ENCODE data around the gene GNAO1.

The GNAO1 gene

GRCh38 chr16:56350491-56351405 lies 159.5 kb downstream of the GNAO1 start:
- H3K36me3 ChIP-seq (replicated peaks), result no peaks in the 10 kb centered on the region
- no peak for DNase-seq (ENCODE audit: low spot score in 2 of 2)
- in situ Hi-C loops (cut with MboI; ENCODE audit: low sequenced_read_pairs), result no loop called here
- no peaks in the 10 kb centered on the region for H3K4me1 ChIP-seq
- no peaks in the 10 kb centered on the region for H3K9me3 ChIP-seq
- no peaks in the 10 kb centered on the region for H3K27me3 ChIP-seq (ENCODE audit: low read depth)
- no peak overlapping the region for H3K4me3 ChIP-seq

- Histone ChIP-seq H3K9me3 (no peaks in the 10 kb centered on the region), H3K4me1 (peaks cover 6% of the 10 kb centered on the region), H3K36me3 (replicated peaks) (no peaks in the 10 kb centered on the region), H3K4me3 (no peak overlapping the region), H3K27me3 (ENCODE audit: low read depth) (no peaks in the 10 kb centered on the region)
- in situ Hi-C loops (cut with MboI; ENCODE audit: low sequenced_read_pairs), result no loop called here
- DNase-seq (ENCODE audit: low spot score in 2 of 2), result no peak
Observed at GRCh38 chr16:56351481-56351880, 160.2 kb downstream of the GNAO1 start.

- in situ Hi-C loops (cut with MboI; ENCODE audit: low sequenced_read_pairs), result no loop called here
- H3K9me3 ChIP-seq, result no peaks in the 10 kb centered on the region
- no peaks in the 10 kb centered on the region for H3K27me3 ChIP-seq (ENCODE audit: low read depth)
- no peaks in the 10 kb centered on the region for H3K36me3 ChIP-seq (replicated peaks)
- H3K4me3 ChIP-seq, result no peak overlapping the region
- DNase-seq (ENCODE audit: low spot score in 2 of 2), result no peak
- H3K4me1 ChIP-seq, result peaks cover 15% of the 10 kb centered on the region
Observed at GRCh38 chr16:56352351-56353053, 161.2 kb downstream of the GNAO1 start.

GRCh38 chr16:56353054-56353921 lies 162.0 kb downstream of the GNAO1 start:
- H3K4me1 ChIP-seq, result peaks cover 15% of the 10 kb centered on the region
- no peaks in the 10 kb centered on the region for H3K36me3 ChIP-seq (replicated peaks)
- H3K9me3 ChIP-seq, result no peaks in the 10 kb centered on the region
- in situ Hi-C loops (cut with MboI; ENCODE audit: low sequenced_read_pairs), result no loop called here
- DNase-seq (ENCODE audit: low spot score in 2 of 2), result peak in 1 of 2 experiments; percentile 6
- no peak overlapping the region for H3K4me3 ChIP-seq
- no peaks in the 10 kb centered on the region for H3K27me3 ChIP-seq (ENCODE audit: low read depth)

GRCh38 chr16:56354016-56354415 lies 162.7 kb downstream of the GNAO1 start:
- no peaks in the 10 kb centered on the region for H3K9me3 ChIP-seq
- no peak overlapping the region for H3K4me3 ChIP-seq
- peak in 1 of 2 experiments; percentile 5 for DNase-seq (ENCODE audit: low spot score in 2 of 2)
- in situ Hi-C loops (cut with MboI; ENCODE audit: low sequenced_read_pairs), result no loop called here
- H3K4me1 ChIP-seq, result peaks cover 15% of the 10 kb centered on the region
- no peaks in the 10 kb centered on the region for H3K36me3 ChIP-seq (replicated peaks)
- H3K27me3 ChIP-seq (ENCODE audit: low read depth), result no peaks in the 10 kb centered on the region

- Histone ChIP-seq H3K4me3 (no peak overlapping the region), H3K27me3 (ENCODE audit: low read depth) (no peaks in the 10 kb centered on the region), H3K9me3 (no peaks in the 10 kb centered on the region), H3K4me1 (peaks cover 15% of the 10 kb centered on the region), H3K36me3 (replicated peaks) (no peaks in the 10 kb centered on the region)
- peak in 1 of 2 experiments; percentile 2 for DNase-seq (ENCODE audit: low spot score in 2 of 2)
- in situ Hi-C loops (cut with MboI; ENCODE audit: low sequenced_read_pairs), result no loop called here
Observed at GRCh38 chr16:56354746-56355145, 163.5 kb downstream of the GNAO1 start.

- in situ Hi-C loops (cut with MboI; ENCODE audit: low sequenced_read_pairs), result no loop called here
- Histone ChIP-seq H3K27me3 (ENCODE audit: low read depth) (no peaks in the 10 kb centered on the region), H3K36me3 (replicated peaks) (no peaks in the 10 kb centered on the region), H3K4me3 (no peak overlapping the region), H3K9me3 (no peaks in the 10 kb centered on the region), H3K4me1 (peaks cover 15% of the 10 kb centered on the region)
- DNase-seq (ENCODE audit: low spot score in 2 of 2), result peak in 1 of 2 experiments; percentile 6
Observed at GRCh38 chr16:56355221-56355620, 163.9 kb downstream of the GNAO1 start.

GRCh38 chr16:56355786-56356275 lies 164.5 kb downstream of the GNAO1 start:
- no peaks in the 10 kb centered on the region for H3K27me3 ChIP-seq (ENCODE audit: low read depth)
- no peaks in the 10 kb centered on the region for H3K9me3 ChIP-seq
- H3K36me3 ChIP-seq (replicated peaks), result no peaks in the 10 kb centered on the region
- in situ Hi-C loops (cut with MboI; ENCODE audit: low sequenced_read_pairs), result no loop called here
- DNase-seq (ENCODE audit: low spot score in 2 of 2), result peak in 1 of 2 experiments; percentile 5
- H3K4me1 ChIP-seq, result peaks cover 15% of the 10 kb centered on the region
- H3K4me3 ChIP-seq, result no peak overlapping the region; the same call in 1 of the 2 replicates

- Histone ChIP-seq H3K4me3 (peak overlapping the region; percentile 15), H3K4me1 (peaks cover 15% of the 10 kb centered on the region), H3K36me3 (replicated peaks) (no peaks in the 10 kb centered on the region), H3K9me3 (no peaks in the 10 kb centered on the region), H3K27me3 (ENCODE audit: low read depth) (no peaks in the 10 kb centered on the region)
- in situ Hi-C loops (cut with MboI; ENCODE audit: low sequenced_read_pairs), result no loop called here
- DNase-seq (ENCODE audit: low spot score in 2 of 2), result peak; percentile 88 to 89
Observed at GRCh38 chr16:56356276-56357240, 165.3 kb downstream of the GNAO1 start.

GRCh38 chr16:56357241-56357764 lies 166.0 kb downstream of the GNAO1 start:
- DNase-seq (ENCODE audit: low spot score in 2 of 2), result peak in 1 of 2 experiments; percentile 10
- in situ Hi-C loops (cut with MboI; ENCODE audit: low sequenced_read_pairs), result no loop called here
- no peak overlapping the region; the same call in 1 of the 2 replicates for H3K4me3 ChIP-seq
- H3K9me3 ChIP-seq, result no peaks in the 10 kb centered on the region
- peaks cover 15% of the 10 kb centered on the region for H3K4me1 ChIP-seq
- no peaks in the 10 kb centered on the region for H3K27me3 ChIP-seq (ENCODE audit: low read depth)
- peaks cover 2% of the 10 kb centered on the region for H3K36me3 ChIP-seq (replicated peaks)

GRCh38 chr16:56357765-56358322 lies 166.6 kb downstream of the GNAO1 start:
- no peak overlapping the region for H3K4me3 ChIP-seq
- peaks cover 15% of the 10 kb centered on the region for H3K4me1 ChIP-seq
- peaks cover 6% of the 10 kb centered on the region for H3K36me3 ChIP-seq (replicated peaks)
- no peaks in the 10 kb centered on the region for H3K9me3 ChIP-seq
- DNase-seq (ENCODE audit: low spot score in 2 of 2), result peak in 1 of 2 experiments; percentile 26
- H3K27me3 ChIP-seq (ENCODE audit: low read depth), result no peaks in the 10 kb centered on the region
- in situ Hi-C loops (cut with MboI; ENCODE audit: low sequenced_read_pairs), result no loop called here

Data from HAP-1 (cell line).